Activated CD8-positive, alpha-beta memory T cell treated with anti-CD3 and anti-CD28 coated beads, Interleukin-2, amount 50 U/mL, for 1 hour (primary cell): ENCODE results near the gene SCN2B.

Source experiments
- DNase-seq: peaks from one replicate; pipeline ENCODE4 v3.0.0-alpha.2; 2020; ENCODE audit errors: extremely low read depth

SCN2B gene

DNA sequence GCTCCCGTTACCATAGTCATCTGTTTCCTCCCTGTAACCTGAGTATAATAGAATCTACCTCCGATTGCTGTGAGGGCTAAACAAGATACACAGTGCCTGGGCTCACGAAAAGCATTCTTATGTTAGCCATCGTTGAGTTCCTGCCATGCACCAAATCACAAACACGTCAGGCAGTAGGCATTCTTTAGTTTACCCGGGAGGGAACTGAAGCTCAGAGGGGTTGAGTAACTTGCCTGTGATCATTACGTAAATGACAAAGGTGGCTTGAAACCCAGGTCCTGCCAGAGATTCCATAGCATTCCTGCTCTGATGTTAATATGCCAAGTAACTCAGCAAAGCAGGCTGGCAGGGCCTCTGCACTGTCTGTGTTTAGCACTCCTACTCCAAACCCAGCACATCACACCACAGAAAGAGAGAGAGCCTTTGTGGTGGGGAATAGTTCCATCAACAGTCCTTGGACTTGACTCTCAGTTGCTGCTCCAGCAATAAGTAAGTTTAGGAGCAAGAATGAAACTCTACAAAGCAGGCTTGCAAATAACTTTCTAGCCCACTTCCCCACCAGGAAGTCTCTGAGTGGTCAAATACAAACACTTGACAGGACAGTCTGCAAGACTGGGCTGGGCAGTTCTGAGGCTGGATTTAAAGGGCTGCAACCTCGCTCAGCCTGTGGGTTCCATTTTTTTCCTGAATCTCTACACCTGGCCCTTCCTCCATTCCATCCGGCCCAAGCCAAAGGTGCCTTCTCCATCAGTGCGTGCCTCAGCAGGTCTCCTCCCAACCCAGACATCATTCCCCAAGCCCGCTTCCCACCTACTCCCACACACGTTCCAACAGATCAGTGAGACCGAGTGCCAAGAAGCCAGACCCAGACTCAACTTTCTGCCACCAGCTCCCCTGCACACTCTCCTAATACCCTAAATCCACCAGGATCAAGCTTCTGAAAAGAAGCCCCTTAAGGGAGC, 1.1 kb downstream of the SCN2B start:
- DNase-seq: no peak

DNA sequence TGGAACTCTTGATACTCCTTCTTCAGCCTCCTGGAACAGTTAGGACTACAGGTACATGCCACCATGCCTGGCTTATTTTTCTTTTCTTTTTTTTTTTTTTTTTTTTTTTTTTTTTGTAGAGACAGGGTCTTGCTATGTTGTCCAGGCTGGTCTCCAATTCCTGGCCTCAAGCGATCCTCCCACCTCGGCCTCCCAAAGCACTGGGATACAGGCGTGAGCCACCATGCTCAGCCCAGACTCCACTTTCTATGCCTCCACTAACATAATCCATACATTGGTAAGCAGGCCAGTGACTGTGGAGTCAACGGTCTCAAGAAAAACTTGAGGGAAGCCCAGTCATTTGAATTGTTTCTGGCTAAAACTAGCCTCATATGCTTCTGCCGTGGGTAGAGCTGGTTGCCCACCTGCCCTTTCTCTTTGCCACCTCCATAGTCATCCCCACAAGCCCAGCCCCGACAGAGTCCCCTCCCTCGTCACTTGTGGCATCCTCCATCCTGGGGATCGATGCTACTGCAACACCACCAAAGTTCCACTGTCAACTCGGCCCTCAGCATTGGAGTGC, 2.4 kb downstream of the SCN2B start:
- no peak for DNase-seq

DNA sequence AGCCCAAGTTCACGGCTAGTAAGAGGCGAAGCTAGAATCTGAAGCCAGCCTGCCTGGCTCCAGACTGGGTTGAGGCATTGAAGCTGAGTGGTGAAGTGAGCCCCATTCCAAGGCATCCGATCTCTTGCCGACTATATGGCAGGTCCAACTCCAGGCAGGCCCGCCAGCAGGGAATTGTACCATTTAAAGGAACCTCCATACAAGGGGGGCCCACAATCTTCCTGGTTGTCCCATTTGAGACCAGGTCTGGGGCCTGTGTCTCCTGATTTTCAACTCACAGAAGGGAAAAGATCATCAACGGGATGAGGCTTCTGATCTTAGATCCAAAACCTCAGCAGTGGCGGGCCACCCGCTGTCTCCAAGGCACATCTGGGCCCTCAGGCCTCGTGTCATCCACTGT, 4.1 kb downstream of the SCN2B start:
- no peak for DNase-seq

DNA sequence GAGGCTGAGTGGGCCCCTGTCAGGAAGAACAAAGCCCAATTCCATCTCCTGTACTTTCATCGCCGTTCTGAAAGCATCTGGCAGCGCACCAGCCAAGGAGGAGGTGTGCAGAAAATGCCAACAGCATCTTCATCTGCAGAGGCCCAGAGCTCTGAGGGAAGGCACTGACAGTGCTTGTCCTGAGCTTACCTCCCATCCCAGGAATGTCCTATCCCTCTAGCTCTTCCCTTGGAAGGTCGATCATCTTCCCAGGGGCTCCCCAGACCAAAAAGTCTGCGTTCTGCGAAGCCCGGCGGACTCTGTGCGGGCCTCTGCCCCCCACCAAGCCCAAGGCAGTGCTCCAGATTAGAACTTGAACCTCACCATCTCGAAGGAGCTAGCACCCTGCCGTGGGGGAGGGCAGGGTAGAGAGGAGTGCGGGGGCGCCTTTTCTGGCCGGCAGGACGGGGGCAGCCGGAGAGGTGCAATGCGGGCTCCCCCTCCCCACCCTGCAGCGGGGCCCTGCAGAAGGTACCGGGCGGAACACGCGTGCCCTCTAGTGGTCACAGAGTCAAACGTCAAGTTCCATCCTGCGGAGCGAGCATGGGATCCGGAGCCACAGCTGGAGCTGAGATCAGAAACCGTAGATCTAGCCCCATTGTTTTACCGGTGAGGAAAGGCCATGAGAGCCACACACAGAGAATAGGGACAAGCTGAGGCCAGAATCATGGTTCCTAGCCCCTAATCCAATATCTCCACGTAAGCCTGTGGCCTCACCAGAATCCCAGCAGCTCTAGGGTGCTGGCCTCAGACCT, 5.0 kb downstream of the SCN2B start:
- DNase-seq: peak; percentile 17

- DNase-seq: no peak
Observed at GRCh38 chr11:118170882-118171268, 5.6 kb downstream of the SCN2B start.

- no peak for DNase-seq
Observed at GRCh38 chr11:118170231-118170630, 6.2 kb downstream of the SCN2B start.

DNA sequence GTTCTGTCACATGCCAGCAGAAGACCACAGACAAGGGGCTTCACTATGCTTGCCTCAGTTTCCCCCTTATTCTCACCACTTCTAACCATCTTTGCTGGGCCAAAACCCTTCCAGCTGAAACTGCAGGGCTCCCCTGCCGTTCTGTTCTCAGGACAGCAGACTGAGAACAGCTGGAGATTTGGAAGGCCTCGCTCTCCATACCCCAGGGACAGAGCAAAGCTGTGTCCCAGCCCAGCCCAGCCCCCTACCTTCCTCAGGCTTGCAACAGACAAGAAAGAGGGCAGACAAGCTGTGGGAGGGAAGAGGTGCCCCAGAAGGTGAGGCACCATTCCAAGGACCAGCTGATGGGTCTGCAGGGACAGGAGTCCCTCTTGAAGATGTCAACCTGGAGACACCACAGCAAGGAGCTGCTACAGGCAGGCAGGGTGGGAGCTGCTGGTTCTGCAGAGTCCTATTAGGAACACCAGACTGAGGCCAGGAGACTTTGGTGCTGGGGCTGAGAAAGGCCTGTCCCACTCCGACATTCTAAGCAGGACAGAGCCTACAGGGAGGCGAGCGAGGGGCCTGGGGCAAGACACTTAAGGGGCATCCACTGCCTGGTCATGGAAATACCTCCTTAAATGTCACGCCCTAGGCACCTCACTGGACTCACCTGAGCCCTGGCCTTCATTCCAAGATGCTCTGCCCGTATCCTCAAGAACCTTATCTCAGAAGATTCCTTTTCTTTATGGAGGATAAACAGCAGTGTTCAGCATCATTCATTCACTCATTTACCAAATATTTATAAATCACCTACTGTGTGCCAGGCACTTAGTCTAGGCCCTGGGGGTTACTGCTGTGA, 6.9 kb downstream of the SCN2B start:
- no peak for DNase-seq

DNA sequence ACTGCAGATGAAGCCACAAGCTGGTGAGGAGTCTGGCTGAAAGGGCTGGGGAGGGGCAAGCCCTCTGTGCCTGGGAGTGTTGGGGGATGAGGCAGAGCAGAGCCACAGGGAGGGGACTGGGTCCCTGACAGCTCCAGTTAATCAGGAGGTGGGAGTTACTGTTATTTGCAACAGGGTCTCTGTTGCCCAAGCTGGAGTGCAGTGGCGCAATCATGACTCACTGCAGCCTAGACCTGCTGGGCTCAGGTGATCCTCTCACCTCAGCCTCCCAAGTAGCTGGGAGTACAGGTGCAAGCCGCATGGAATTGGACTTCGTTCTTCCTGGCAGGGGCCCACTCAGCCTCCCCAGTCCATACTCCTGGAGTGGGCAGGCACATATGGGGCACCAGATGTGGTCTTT, 7.7 kb downstream of the SCN2B start:
- DNase-seq: no peak

DNA sequence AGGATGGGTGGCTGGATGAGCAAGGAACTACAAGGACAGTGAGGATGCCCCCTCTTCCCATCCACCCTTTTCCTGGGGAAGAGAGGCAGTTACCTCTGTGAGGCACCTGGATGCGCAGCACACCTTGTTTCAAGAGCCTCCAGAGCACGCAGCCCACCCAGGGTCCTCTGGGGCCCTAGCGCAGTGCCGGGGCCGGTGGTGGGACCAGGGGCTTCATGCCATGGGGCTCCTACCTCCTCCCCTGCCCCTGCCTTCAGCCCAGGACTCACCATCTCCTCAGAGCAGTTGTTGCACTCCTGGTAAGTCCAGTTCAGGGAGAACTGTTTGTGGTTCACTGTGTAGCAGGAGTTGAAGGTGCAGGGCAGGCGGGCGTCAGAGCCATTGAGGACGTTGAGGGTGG, 8.1 kb downstream of the SCN2B start:
- DNase-seq: no peak

DNA sequence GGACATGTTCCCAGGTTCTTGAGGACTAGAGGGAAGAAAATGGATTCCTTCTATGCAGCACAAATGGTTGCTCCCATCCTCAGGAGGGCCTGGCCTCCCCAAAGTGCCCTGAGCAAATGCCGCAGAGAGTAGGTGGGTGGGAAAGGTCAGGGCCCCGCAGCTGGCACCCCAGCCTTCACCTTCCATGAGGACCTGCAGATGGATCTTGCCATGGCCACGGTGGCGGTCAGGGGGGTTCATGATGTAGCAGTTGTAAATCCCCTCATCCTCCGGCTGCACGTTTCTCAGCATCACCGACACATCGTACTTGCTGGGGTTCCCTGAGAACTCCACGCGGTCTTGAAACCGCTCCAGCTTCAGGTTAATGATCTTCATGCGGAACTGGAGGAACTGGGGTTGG, 8.5 kb downstream of the SCN2B start:
- no peak for DNase-seq

GRCh38 chr11:118167253-118167652, 9.2 kb downstream of the SCN2B start:
- no peak for DNase-seq

DNA sequence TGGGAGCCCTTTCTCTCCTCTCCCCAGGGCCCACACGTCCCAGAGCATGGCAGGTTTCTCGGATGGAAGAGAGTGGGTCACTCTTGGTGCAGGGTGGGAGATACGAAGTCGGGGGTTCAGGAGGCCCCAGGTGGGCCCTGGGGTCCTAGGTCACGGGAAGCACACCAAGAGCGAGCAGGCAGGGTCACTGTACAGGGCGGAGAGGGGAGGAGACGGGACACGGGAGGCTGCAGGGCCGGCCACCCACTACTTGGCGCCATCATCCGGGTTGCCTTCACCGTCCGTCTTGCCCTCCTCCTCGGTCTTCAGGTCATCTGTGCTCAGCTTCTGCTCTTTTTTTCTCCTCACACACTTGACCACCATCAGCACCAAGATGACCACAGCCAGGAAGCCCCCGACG, 9.8 kb downstream of the SCN2B start:
- no peak for DNase-seq

- no peak for DNase-seq
Observed at GRCh38 chr11:118164885-118165284, 11.6 kb downstream of the SCN2B start.

- DNase-seq: no peak
Observed at GRCh38 chr11:118163494-118163893, 12.9 kb downstream of the SCN2B start.

- DNase-seq: no peak
Observed at GRCh38 chr11:118162846-118163245, 13.6 kb downstream of the SCN2B start.

DNA sequence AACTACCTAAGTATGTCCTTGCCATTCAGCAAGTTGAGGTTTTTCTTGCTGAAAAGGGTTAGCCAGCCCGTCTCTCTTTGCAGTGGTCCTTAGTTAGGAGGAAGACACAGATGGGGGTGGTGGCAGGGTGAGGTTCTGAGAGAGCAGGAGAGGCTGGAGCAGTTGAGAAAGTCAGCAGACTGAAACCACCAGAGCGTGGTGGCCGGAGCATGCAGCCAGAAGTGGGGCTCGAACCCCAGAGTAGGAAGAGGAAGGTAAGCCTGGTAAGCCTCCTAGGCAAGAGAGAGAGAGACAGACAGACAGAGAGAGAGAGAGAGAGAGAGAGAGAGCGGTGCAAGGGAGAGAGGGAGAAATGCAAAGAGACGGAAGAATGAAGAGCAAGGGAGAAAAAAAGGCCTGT, 14.7 kb downstream of the SCN2B start:
- DNase-seq: no peak

- DNase-seq: no peak
Observed at GRCh38 chr11:118157186-118157895, 19.1 kb downstream of the SCN2B start.

DNA sequence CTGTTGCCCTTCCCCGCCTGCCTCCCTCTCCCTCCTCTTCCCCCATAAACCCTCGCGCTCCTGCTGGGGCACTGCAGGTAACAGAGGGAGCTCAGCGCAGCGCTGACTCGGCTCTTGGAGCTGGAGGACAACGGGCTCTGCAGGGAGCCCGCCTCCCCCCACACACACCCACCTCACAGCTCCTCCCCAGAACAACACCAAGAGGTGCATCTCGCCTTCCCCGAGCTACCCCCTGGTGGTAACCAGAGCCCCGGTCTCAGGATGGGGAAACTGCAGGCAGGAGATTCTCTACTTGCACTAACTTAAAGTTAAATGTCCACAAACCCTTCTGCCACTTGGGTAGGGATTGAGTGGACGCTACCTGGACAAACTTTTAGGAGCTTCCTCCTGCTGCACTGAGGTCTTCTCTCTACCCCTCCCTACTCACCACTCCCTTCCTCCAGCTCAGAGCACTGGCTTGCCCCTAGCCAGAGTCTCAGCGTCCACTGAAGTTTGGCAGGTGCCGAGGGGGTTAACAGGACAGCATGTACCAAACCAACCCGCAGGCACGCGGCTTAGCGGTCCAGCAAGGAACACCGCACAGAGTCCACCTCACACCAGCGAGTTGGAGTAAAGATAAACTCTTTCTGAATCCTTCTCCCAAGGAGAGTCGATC, 19.8 kb downstream of the SCN2B start:
- no peak for DNase-seq

DNA sequence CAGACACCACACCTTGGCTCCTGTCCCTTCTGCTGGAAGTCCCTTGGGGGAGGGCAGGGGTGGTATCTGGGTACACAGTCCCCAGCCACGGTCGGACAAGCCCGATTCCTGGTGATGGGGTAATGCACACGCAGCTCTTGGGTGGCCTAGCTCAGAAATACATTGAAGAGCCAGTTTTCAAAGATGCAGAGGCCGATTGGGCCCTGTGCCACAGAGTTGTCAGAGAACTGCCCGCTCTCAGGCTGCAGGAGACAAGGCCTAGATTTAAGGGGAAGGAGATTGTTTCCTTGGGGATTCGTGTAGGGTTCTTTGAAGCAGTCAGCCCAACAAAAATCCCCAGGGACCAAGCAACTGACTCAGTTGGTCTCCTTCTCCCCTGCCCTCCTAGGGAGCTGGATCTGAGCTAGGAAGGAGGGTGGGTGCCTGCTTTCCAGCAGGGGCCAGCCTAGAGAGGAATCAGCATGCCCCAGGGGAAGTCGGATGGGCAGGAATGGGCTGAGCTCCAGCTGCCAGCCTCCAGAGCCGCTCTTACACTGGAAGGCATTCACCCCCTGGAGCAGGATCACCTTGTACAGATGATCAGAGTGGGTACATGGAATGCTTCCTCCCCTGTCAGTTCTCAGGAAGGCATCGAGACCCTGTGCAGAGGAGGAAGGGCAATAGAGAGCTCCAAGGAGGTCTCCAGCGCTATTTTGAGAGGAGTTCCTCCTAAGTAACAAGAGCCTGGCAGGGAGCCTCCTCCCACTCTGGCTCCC, 20.5 kb downstream of the SCN2B start:
- no peak for DNase-seq

- DNase-seq: no peak
Observed at GRCh38 chr11:118154641-118155040, 21.8 kb downstream of the SCN2B start.
